GM19043 (cell line): ENCODE data around the gene CYSLTR2.
"Not testable (repeated sequence)": the region's sequence is repeated elsewhere in the genome, so short reads cannot be mapped to it uniquely, and the experiment has no call there.

Source experiments
- ATAC-seq: cut with Tn5 transposase; IDR thresholded peaks from one replicate; pipeline ENCODE4 v1.9.1; 2021; ENCODE audit warnings: low read depth; ENCODE audit not compliant: unreplicated experiment

The CYSLTR2 gene

GRCh38 chr13:48644141-48644540 lies 9.6 kb upstream of the CYSLTR2 start:
- ATAC-seq = no peak

GRCh38 chr13:48644951-48645350 lies 8.8 kb upstream of the CYSLTR2 start:
- ATAC-seq = no peak

- ATAC-seq = no peak
Measured at GRCh38 chr13:48645845-48646244, 7.9 kb upstream of the CYSLTR2 start.

GRCh38 chr13:48646791-48647190 lies 6.9 kb upstream of the CYSLTR2 start:
- no peak for ATAC-seq

GRCh38 chr13:48647625-48648024 lies 6.1 kb upstream of the CYSLTR2 start:
- ATAC-seq = no peak

GRCh38 chr13:48648446-48648845 lies 5.3 kb upstream of the CYSLTR2 start:
- ATAC-seq = no peak

- ATAC-seq = no peak
Measured at GRCh38 chr13:48652851-48653471, 768 bp upstream of the CYSLTR2 start.

- no peak for ATAC-seq
Measured at GRCh38 chr13:48654511-48654910, 782 bp downstream of the CYSLTR2 start.

GRCh38 chr13:48655291-48655690 lies 1.6 kb downstream of the CYSLTR2 start:
- no peak for ATAC-seq

GRCh38 chr13:48656608-48657007 lies 2.9 kb downstream of the CYSLTR2 start:
- ATAC-seq = no peak

GRCh38 chr13:48660361-48661076 lies 6.8 kb downstream of the CYSLTR2 start:
- no peak for ATAC-seq

GRCh38 chr13:48661107-48661506 lies 7.4 kb downstream of the CYSLTR2 start:
- ATAC-seq = no peak

GRCh38 chr13:48662226-48662625 lies 8.5 kb downstream of the CYSLTR2 start:
- no peak for ATAC-seq

- ATAC-seq = no peak
Measured at GRCh38 chr13:48667136-48667535, 13.4 kb downstream of the CYSLTR2 start.

- ATAC-seq = not testable (repeated sequence)
Measured at GRCh38 chr13:48671421-48671820, 17.7 kb downstream of the CYSLTR2 start.

- ATAC-seq = no peak
Measured at GRCh38 chr13:48675247-48675646, 21.5 kb downstream of the CYSLTR2 start.

GRCh38 chr13:48678316-48678715 lies 24.6 kb downstream of the CYSLTR2 start:
- ATAC-seq = no peak

- ATAC-seq = no peak
Measured at GRCh38 chr13:48679941-48680680, 26.4 kb downstream of the CYSLTR2 start.

GRCh38 chr13:48680756-48681392 lies 27.1 kb downstream of the CYSLTR2 start:
- ATAC-seq = no peak

- ATAC-seq = no peak
Measured at GRCh38 chr13:48681905-48682304, 28.2 kb downstream of the CYSLTR2 start.

- ATAC-seq = no peak
Measured at GRCh38 chr13:48682436-48682835, 28.7 kb downstream of the CYSLTR2 start.
